Tibial nerve (tissue), 4 donors: ENCODE data around the gene NXNL2. TPM values are rescaled to one million over a fixed set of nuclear protein-coding genes. Genes with fewer than 3 reads are reported as not detected.

ENCODE experiments used
- DNase-seq, 2 donors: peaks; one replicate each; pipeline ENCODE4 v3.0.0-alpha.2; 2019; ENCODE audit warnings: low spot score in 2 of 2
- H3K27ac ChIP-seq, 4 donors: fragments of 200-600 bp; sonication (generic) in 3 of 4; one replicate each; pipeline ENCODE4 v1.5.1; 2017 to 2019; ENCODE audit warnings: mild to moderate bottlenecking in 1 of 4
- H3K27me3 ChIP-seq, 2 donors: fragments of 200-600 bp; sonication (generic) in 1 of 2; one replicate each; pipeline versions ENCODE4 v1.5.1 to v1.6.0; 2017 to 2019
- H3K36me3 ChIP-seq, 3 donors: fragments of 200-600 bp; sonication (generic); one replicate each; pipeline ENCODE4 v1.5.1; 2018 to 2019
- H3K4me1 ChIP-seq, 4 donors: fragments of 200-600 bp; sonication (generic) in 3 of 4; one replicate each; pipeline ENCODE4 v1.5.1; 2017 to 2019
- H3K4me3 ChIP-seq, 4 donors: fragments of 200-600 bp; sonication (generic) in 3 of 4; one replicate each; pipeline ENCODE4 v1.5.1; 2017 to 2019; ENCODE audit warnings: mild to moderate bottlenecking in 1 of 4, moderate library complexity in 1 of 4
- H3K9me3 ChIP-seq, 4 donors: fragments of 200-600 bp; sonication (generic) in 3 of 4; one replicate each; pipeline ENCODE4 v1.5.1; 2017 to 2019
- CTCF ChIP-seq, 5 experiments: fragments of 200-600 bp in 3 of 5; fragments of 450-650 bp in 2 of 5; sonication (generic) in 3 of 5; IDR thresholded peaks; one replicate each; pipeline ENCODE4 v1.5.1; 2016 to 2019; ENCODE audit warnings: antibody characterized with exemption in 5 of 5, mild to moderate bottlenecking in 3 of 5, moderate library complexity in 2 of 5
- EP300 ChIP-seq, 2 donors: sonication (generic); formaldehyde crosslinking; IDR thresholded peaks; one replicate each; pipeline ENCODE4 v1.6.1; 2017; ENCODE audit warnings: antibody characterized with exemption in 2 of 2, mild to moderate bottlenecking in 1 of 2
- POLR2A ChIP-seq, 2 donors: fragments of 450-650 bp; IDR thresholded peaks; one replicate each; pipeline ENCODE4 v1.6.1; 2017; ENCODE audit warnings: antibody characterized with exemption in 2 of 2, mild to moderate bottlenecking in 2 of 2, moderate library complexity in 2 of 2
- WGBS, 2 donors: methylation state at CpG; one replicate each; pipeline ENCODE4 v1.1.5; 2018; 5-methylcytosine and 5-hydroxymethylcytosine counted together
- total RNA-seq, 4 donors: library from RNA; depleted of rRNA; stranded (reverse); fragments of >200 nt; gene quantifications; one replicate each; pipeline ENCODE4 v1.1.0, GENCODE V29; 2016

The NXNL2 gene
- total RNA-seq, 4 donors from 2014 or later = 1.5 to 4.6 (median 1.8) TPM; not detected in 1

GRCh38 chr9:88536951-88537760 lies 2.2 kb downstream of the NXNL2 start:
- no peak overlapping the region for H3K4me3 ChIP-seq
- TF ChIP-seq CTCF (IDR thresholded peaks at IDR 0.05) (no peak), POLR2A (IDR thresholded peaks at IDR 0.05) (no peak), EP300 (IDR thresholded peaks at IDR 0.05) (no peak)
- DNase-seq = no peak

GRCh38 chr9:88537761-88538091 lies 2.7 kb downstream of the NXNL2 start:
- Histone ChIP-seq H3K36me3 (no peaks in the 10 kb centered on the region), H3K4me1 (peaks cover 0 to 37% (median 8%) of the 10 kb centered on the region in 4 donors), H3K27ac (peak overlapping the region in 2 of 4 donors; percentile 38 to 80), H3K27me3 (peaks cover 0 to 18% of the 10 kb centered on the region in 2 donors), H3K9me3 (no peaks in the 10 kb centered on the region), H3K4me3 (no peak overlapping the region)
- TF ChIP-seq EP300 (IDR thresholded peaks at IDR 0.05) (no peak), CTCF (IDR thresholded peaks at IDR 0.05) (no peak), POLR2A (IDR thresholded peaks at IDR 0.05) (no peak)
- DNase-seq = peak; percentile 62 to 83
- WGBS, 2 donors = 7 to 23% methylated on average over 1 of the region's 1 CpG

More at GRCh38 chr9:88536951-88537760, 2.2 kb downstream of the NXNL2 start:
- Histone ChIP-seq H3K27ac (peak overlapping the region in 3 of 4 donors; percentile 7 to 80 (median 38)), H3K4me1 (peaks cover 0 to 40% (median 8%) of the 10 kb centered on the region in 4 donors), H3K27me3 (peaks cover 0 to 21% of the 10 kb centered on the region in 2 donors), H3K9me3 (no peaks in the 10 kb centered on the region), H3K36me3 (no peaks in the 10 kb centered on the region)
- 66 to 68% methylated on average over 15 of the region's 15 CpGs for WGBS, 2 donors

- H3K9me3 ChIP-seq = no peaks in the 10 kb centered on the region
- TF ChIP-seq CTCF (IDR thresholded peaks at IDR 0.05) = no peak
- TF ChIP-seq EP300 (IDR thresholded peaks at IDR 0.05) = no peak
- no peak for TF ChIP-seq POLR2A (IDR thresholded peaks at IDR 0.05)
- H3K36me3 ChIP-seq = no peaks in the 10 kb centered on the region
- no peak overlapping the region for H3K4me3 ChIP-seq
- WGBS, 2 donors = 80 to 90% methylated on average over 10 of the region's 10 CpGs
- DNase-seq = no peak
- H3K27ac ChIP-seq = no peak overlapping the region
- H3K4me1 ChIP-seq = peaks cover 0 to 34% (median 8%) of the 10 kb centered on the region in 4 donors
- peaks cover 0 to 13% of the 10 kb centered on the region in 2 donors for H3K27me3 ChIP-seq
Observed at GRCh38 chr9:88538311-88539085, 3.5 kb downstream of the NXNL2 start.

- Histone ChIP-seq H3K4me1 (peaks cover 0 to 27% (median 8%) of the 10 kb centered on the region in 4 donors), H3K27ac (no peak overlapping the region), H3K9me3 (no peaks in the 10 kb centered on the region), H3K27me3 (peaks cover 0 to 13% of the 10 kb centered on the region in 2 donors), H3K36me3 (no peaks in the 10 kb centered on the region), H3K4me3 (no peak overlapping the region)
- WGBS, 2 donors = 78 to 82% methylated on average over 5 to 6 of the region's 6 CpGs
- DNase-seq = no peak
- TF ChIP-seq CTCF (IDR thresholded peaks at IDR 0.05) (no peak), EP300 (IDR thresholded peaks at IDR 0.05) (no peak), POLR2A (IDR thresholded peaks at IDR 0.05) (no peak)
Observed at GRCh38 chr9:88539246-88539645, 4.3 kb downstream of the NXNL2 start.
